GM21360 (cell line): ENCODE data around the gene PDE2A.

ENCODE experiments used
- ATAC-seq: cut with Tn5 transposase; IDR thresholded peaks from one replicate; pipeline ENCODE4 v1.9.1; 2021; ENCODE audit warnings: mild to moderate bottlenecking, moderate library complexity; ENCODE audit not compliant: unreplicated experiment

Gene PDE2A

DNA sequence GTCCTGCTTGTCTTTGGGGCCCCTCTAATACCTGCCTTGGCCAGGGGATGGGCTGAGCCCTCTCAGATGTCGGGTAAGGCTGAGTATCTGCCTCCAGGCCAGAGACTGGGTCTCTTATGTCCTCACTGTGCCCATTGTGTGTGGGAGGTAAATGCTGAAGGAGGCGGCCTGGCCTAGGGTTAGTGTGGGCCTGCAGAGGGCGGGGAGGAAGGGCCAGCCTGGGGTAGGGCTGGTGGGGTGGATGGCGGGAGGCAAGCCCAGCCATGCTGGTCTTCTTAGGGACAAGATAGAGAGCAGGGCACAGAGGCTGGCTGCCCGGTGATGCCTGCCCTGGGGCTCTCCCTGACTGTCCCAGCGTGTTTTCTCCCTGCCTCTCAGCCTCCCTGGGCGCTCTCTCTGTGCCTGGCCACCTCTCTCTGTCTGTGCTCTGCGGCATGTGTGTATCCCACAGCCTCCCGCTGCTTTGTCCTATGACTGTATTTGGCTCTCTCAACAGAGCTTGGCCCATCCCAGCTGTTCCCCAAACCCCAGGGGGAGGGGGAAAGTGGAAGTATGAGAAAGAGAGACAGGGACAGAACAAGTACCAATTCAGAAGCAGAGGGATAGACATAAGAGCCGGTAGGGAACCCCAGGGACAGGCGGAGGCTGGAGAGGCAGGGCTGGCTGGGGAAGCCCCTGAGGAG lies 57.0 kb downstream of the PDE2A start:
- ATAC-seq, result no peak

DNA sequence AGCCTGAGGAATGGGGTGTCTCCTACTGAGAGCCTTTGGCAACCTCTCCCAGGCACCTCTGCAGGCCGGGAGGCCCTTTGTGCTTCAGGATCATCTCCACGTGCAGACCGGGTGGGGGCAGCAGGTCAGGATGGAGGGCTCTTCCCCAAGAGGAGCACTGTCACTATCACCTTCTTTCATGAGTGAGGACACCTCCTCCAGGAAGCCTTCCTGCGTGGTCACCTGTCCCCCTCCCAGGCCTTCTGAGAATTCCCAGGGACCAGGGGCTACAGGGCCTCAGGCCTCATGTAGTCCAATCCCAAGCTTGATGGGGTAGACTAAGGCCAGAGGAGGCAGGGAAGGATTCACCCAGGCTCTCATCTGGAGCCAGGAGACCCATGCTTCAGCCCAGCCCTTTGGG lies 57.6 kb downstream of the PDE2A start:
- ATAC-seq, result no peak

DNA sequence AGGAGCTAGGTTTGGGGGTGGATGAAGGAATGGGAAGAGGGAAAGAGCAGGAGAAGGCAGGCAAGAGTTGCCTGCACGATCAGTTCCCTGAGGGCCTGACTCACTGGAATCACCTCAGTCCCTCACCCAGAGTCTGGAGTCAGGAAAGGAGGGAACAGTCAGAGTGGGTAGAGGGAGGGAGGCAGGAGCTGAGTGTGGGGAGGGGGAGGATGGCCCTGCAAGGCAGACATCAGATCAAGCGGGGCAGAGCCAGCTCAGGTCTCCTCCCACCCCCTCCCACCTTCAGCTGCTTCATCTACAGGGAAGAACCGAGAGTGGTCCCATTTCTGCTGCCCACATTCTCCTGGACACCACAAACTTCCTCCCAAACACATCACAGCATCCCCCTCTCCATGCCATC lies 58.9 kb downstream of the PDE2A start:
- no peak for ATAC-seq

DNA sequence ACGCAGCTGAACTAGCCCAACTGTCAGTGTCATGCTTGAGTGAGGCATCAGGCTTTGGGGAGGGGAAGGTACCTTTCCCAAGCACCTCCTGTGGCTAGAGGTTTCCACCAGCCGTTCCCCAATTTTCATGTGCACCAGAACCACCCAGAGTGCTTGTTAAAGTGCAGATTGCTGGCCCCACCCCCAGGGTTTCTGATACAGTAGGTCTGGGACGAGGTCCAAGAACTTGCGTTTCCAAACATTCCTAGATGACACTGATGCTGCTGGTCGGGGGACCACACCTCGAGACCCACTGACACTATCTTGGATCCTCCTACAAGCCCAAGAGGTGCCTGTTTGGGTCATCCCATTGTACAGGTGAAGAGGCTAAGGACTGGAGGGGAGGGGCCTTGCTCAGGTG lies 59.8 kb downstream of the PDE2A start:
- ATAC-seq, result no peak

DNA sequence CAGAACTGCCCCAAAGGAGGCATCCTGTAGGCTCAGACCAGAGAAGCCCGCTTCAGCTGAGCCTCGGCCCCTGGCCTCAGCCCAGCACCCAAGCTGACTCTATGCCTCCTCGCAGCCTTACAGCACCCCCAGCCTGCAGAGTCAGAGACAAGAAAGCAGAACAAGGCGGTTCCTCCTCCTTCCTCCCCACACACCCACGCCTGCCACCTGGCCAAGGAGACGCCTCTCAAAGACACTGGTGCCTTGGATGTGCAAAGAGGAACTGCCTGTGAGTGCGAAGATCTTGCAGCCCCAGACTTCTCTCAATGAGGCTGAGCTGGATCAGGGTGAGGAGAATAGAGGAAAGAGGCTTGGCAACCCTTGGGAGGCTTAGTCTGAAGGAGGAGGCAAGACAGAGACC lies 60.2 kb downstream of the PDE2A start:
- ATAC-seq, result peak; percentile 81

DNA sequence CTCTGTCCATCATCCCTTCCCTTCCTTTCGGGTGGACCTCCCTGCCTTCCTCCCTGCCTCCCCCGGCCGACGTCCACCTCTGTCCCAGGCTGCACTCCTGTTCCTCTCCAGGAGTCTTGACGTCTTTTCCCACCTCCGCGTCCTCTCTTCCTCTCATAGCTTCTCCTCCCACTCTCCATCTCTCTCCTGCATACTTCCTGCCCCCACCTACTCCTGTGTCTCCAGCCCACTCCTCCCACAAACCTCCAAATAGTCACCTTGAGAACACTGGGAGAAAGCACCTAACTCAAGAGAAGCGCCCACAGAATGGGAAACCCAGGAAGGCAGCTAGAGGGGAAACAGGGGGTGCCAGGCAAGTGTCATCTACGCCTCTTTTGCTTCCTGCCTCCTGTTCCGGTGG lies 60.8 kb downstream of the PDE2A start:
- no peak for ATAC-seq

DNA sequence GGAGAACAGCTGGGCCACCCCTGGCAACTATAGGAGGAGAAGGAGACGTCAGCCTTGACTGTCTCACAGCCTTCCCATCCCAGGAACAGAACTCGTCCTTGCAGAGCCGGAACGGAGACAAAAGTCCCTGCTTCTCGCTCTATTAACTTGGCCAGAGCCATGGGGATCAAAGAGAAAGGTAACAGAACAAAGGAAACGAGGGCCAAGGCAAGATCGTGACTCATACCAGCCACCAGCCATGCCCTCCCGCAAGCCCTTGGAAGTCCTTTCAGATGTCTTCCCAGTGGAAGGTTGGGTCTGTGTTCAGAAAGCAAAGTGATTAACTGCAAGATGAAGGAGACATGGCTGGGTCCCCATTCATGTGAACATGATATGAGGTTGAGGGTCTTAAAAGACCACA lies 64.7 kb downstream of the PDE2A start:
- no peak for ATAC-seq

DNA sequence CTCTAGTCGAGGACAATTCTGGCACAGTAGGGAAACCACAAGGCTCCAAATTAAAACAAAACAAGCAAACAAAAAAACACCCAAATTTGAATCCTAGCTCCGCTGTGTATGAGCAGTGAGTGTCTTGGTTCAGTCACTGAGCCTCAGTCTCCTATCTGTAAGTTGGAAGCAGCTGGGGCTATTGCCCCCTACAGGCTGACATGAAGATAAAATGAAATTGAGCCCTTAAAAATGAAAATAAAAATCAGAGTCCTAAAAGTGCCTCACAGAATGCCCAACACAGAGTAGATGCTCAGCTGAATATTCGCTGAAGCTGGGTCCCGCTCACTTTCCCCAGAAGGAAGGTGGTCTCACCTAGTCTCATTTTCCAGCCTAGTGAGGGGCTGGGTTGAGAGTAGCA lies 65.2 kb downstream of the PDE2A start:
- ATAC-seq, result no peak

DNA sequence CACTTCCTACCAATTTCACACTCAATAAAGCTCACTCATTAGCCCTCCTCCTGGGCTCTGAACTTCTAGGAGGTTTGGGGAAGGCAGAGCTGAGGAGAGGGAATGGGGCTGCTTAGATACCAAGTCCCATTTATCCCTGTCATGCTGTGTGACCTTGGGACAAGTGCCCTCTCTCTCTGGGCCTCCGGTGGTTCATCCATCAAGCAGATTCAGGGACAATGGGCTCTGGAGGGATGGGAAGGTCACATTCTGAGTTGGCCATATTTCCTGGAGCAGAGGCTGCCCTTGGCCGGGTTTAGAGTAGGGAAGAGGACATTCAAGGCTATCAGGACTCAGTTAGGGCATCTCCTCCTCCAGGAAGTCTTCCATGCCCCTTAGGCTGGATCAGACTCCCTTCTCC lies 66.7 kb downstream of the PDE2A start:
- ATAC-seq, result no peak

DNA sequence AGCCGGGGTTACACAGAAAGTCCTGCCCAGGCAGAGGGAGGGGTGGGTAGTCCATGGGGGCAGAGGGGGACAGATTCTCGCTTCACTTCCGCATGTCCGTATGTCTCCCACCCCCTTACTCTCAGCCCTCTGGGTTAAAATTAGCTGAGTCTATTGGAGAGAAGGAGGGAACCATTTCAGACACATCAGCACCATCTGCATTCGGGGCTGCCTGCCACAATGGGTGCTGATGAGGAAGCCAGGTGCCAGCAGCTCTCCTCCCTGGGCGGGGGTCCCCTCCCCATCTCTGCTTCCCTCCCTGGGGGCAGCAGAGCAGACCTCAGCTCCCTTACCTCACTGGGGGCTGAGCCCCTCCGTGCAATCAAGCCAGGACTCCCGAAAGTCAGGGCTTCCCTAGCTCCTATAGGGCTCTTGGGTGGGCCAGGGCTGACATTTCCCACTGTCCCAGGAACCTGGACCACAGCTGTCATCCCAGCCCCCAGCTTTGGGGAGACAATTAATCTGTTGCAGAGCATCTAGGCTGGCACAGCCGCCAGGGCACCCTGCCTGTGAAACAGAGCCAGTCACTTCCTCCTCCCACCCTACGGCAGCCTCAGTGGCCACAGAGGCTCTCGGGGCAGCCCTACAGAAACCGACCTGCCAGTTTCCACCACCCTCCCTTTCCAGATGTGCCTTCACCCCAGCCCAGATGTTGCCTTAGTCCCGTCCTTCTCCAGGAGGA lies 67.3 kb downstream of the PDE2A start:
- no peak for ATAC-seq

DNA sequence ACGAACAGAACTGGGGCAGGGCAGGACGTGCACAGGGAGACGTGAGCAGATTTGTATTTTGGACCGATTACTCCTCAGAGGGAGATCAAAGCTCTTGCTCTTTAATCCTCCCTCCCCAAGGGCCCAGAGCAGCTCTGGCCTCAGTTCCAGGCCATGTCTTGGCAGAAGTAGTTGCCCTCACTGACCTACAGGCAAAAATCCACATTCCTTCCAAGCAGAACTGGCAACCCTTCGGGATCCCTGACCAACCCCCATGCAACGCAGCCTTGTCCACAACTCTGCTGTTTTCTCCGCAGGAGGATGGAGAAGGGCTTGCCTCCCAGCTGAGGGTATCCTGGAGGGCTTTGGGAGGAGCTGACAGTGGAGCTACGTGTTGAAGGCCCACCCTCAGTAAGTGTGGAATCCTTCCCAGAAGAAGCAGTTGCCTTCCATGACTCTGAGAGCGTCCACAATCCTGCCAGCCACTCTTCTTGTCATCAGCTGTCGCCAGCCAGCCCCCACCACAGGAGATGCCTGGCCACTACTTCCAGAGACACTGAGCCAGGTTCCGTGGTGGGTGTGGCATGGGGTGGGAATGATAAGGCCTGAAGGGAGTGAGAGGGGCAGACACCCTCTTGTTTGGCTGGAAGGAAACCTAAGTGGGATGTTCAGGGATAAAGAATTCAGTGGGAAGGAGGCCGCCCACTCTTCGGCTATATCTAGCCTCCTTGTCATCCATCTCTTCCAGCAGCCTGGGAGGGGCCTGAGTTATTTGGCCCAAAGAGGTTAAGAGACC lies 68.1 kb downstream of the PDE2A start:
- no peak for ATAC-seq

DNA sequence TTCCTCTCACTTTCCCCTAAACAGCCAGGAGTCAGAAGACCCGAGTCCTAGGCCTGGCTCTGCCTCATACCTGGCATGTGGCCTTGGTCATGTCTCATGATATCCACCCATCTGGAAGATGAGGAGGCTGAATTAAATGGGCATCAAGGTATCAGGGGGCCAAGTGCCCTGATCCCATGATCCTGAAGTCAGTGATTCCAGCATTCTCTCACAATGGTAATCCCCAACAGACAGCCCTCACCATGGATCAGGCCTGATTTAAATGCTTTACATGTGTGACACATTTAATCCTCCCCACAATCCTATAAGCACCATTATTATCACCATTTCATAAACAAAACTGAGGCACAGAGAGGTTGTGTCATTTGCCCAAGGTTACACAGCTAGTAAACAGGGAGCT lies 70.0 kb downstream of the PDE2A start:
- no peak for ATAC-seq

DNA sequence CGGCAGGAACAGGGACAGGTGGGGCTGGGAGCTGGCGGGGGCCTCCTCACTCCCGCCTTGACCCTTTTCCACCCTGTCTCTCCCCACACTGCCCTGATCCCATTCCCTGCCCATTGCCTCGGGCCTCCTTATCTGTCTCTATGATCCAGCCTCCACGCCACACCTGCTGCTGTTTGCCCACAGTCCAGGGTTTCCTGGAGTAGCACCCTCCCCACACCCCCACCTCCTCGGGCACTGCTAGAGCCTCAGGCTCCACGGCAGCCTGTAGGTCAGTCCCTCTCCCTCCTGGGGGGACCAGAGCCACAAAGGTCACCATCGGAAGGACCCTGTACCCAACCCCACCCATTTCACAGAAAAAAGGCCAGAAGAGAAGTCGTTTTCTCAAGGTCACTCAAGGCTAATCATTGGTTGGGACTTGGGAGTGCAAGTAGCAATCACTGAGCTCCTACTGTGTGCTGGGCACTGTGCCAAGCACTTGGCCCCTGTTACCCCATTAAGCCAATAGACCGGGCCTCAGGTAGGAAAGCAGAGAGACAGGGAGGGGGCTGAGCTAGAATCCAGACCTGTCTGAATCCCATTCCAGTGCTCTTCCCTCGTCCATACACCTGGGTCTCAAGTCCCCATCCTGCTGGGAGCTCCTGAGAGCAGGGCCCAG lies 71.8 kb downstream of the PDE2A start:
- no peak for ATAC-seq

DNA sequence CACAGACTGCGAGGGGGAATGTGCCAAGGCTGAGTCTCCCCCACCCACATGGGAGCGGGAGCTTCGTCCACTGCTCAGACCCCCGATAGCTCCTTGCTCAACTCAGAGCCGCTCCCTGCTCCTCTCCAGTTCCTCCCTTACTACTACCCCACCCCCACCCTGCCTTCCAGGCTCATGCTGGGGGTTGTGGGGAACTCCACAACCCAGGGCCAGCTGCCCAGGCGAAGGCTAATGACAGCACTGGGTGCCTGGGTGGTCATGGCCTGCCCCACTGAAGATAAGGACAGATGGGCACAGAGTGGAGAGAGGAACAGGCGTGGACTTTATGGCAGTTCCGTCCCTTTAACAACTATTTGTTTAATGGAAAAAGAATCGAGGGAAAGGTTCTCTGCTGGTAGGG lies 73.7 kb downstream of the PDE2A start:
- ATAC-seq, result no peak

DNA sequence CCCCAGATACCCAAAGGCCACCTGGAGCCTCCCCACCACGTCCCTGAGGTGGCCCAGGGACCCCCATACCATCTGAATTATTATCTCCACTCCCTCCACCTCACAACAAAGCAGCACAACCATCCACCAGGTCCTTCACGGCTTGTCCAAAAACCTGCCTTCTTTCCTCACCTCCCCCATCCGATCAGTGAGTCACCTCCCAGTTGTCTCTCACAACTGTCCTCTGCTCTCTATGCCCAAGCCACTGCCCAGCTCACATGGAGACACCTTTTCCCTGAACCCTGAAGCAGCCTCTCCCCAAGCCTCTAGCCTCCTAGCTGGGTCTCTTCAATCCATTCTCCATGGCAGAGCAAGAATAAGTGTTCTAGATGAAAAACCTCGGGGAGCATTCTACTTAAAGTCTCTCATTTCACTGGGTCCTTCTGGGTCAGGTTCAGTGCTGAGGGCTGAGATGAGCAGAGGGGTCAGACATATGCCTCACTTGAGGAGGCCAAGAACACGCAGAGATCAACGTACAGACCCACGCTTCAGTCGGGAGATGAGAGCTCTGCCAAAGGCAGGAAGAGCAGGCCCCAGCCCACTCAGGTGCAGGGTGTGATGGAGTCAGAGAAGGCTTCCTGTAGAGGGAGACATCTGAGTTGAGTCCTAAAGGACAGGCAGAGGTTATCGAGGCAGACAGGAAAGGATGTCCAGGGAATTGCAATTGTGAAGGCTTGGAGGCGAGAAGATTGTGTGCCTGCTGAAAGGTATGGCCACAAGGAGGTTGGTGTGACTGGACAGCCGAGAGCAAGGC lies 74.7 kb downstream of the PDE2A start:
- no peak for ATAC-seq

DNA sequence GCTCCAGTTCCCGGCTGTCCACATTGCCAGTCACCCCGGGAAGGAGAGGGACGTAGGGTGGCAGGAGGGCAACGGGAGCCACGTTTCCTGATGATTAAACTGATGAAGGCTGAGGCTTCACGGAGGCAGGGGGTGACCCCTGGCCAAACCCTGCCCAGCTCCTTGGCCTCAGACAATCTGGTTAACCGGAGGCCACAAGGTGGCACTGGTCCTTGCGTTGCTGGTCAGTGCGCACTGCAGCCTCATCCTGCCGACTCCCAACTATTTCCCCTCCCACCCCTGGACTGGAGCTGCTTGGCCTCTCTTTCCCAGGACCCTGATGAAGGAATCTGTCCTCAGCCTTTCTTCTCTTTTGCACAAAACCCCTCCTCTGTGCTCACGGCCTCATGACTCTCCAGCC lies 75.3 kb downstream of the PDE2A start:
- ATAC-seq, result no peak

DNA sequence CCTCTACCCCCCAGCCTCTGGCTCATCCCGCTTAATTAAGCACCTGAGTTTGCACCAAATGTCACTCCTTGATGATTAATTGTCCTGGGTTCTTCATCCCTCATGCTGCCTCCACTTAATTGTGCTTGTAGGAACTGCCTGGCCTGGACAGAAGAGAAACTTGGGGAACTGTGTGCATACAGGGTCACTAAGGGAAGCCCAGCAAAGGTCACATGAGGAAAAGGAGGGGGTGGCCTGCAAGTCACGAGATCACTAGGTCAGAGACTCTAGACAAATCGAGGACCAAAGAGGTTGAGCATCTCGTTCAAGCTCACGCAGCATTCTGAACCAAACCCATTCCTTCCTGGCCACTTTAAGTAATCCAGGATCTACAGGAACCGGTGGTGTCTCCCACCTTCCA lies 75.8 kb downstream of the PDE2A start:
- no peak for ATAC-seq

DNA sequence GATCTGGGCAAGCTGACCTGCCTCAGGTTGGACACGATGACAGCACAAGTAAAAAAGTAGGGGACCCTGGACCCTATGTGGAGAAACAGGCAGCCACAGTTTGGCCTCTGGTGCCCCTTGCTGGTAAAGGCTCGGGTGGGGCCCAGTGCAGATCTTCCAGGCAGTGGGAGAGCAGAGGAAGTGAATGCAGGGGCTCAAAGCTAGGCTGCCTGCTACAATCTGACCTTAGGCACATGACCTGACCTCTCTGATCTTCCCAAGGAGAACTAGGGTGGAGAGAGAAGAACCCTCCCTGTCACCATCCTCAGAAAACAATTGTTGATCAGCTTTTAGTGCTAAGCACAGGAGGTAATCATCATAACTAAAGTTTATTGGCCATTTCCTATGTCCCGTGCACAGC lies 76.5 kb downstream of the PDE2A start:
- ATAC-seq, result no peak

DNA sequence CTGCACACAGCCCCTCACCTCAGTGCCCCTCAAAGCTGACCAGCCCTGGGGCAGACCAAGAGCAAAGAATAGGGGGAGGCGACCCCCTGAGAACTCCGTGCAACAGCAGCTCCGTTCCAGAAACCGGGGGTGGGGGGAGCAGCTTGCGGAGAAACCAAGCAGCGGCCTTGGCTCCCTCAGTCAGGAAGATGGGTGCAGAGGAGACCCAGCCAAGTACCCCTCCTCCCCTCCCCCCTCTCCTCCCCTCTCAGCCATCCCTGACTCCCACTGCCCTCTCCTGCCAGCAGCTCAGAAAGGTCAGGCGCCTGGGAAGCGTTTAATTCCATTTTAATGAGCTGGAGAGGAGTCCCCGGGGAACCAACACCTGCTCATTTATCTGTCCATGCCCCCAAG lies 78.9 kb downstream of the PDE2A start:
- ATAC-seq, result no peak

DNA sequence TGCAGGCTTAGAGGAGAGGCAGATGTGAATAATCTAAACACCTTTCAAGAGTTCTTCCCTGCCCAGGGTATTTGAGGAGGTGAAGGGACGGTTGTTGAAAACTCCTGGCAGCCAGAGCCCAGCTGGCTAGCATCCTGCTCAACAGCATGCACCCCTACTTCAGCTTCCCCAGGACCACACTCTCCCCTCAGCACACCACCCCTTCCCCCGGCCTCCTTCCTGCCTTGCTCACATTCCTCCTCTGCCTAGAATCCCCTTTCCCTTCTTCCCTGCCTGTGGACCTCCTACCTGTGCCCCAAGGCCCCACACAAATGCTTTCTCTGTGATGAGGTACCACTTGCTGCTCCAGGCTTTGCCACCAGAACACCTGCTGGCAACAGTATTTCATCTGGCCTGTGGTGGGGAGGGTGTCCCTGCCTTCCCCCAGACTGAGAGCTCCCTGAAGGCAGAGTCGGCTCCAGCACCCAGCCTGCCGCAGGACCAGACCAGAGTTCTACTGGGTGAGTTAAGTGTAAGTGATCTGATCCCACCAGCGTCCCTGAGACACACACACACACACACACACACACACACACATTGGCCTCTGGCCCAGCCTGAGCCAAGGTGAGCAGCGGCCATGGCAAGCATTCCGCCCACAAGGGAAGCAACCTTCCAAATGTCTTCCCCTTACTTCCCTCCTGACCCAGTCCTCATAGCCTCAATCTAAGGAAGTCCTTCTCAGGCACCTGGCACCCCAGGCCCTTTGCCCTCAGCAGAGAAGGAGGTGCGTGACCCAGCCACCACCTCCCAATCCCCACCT lies 79.5 kb downstream of the PDE2A start:
- no peak for ATAC-seq
